GM10266 (cell line): Measurements from ENCODE around the gene ZDHHC7.

Source experiments
- DNase-seq: peaks from one replicate; pipeline ENCODE4 v3.0.0; 2012; ENCODE audit errors: extremely low spot score
- CTCF ChIP-seq: IDR thresholded peaks from 2 replicates; pipeline ENCODE4 v1.5.1; 2012; ENCODE audit warnings: mild to moderate bottlenecking, low read depth; ENCODE audit not compliant: control insufficient read depth, insufficient read depth; ENCODE audit errors: missing control alignments

ZDHHC7 gene

GRCh38 chr16:85017151-85017550 lies 5.8 kb upstream of the ZDHHC7 start:
- DNase-seq, result no peak
- no peak for TF ChIP-seq CTCF

DNA sequence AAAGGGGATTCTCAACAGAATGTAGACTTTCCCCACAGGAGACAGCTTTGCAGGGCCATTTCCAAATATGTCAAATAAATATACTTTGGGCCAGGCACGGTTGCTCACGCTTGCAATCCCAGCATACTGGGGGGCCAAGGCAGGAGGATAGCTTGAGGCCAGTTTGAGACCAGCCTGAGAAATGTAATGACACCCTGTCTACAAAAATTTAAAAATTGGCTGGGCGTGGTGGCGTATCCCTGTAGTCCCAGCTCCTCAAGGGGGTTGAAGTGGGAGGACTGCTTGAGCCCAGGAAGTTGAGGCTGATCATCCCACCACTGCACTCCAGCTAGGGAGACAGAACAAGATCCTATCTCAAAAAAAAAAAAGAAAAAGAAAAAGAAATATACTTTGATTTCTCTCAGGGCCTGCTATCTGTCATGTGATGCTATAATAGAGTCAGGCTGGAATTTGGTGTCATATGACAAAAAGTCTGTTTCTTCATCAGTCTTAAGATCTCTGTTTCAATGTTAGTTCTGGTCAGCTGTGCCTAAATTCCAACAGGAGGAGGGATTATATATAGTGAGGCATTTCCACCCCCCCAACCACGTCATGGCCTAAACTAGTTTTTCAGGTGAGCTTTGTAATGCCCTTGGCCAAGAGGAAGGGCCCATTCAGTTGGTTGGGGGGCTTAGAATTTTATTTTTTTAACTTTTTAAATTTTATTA lies 4.3 kb upstream of the ZDHHC7 start:
- no peak for TF ChIP-seq CTCF
- DNase-seq, result no peak

GRCh38 chr16:85014311-85014710 lies 3.0 kb upstream of the ZDHHC7 start:
- TF ChIP-seq CTCF, result no peak
- DNase-seq, result no peak

DNA sequence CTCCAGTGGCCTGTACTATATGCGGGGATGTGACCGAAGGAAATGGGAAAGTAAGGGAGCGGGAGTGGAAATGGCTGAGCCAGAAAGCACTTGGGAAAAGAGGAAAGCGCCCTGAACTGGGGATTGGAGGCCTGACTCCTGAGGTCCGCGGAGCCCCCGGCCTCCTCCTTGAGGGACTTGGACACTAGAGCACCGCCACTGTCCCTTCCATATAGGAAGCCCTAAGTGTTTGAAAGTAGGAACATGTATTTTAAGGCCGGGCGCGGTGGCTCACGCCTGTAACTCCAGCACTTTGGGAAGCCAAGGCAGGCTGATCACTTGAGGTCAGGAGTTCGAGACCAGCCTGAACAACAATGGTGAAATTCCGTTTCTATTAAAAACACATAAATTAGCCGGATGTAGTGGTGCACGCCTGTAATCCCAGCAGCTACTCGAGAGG lies 530 bp upstream of the ZDHHC7 start:
- TF ChIP-seq CTCF, result no peak
- DNase-seq, result no peak

GRCh38 chr16:85010446-85010930 lies 847 bp downstream of the ZDHHC7 start:
- DNase-seq, result no peak
- no peak for TF ChIP-seq CTCF

DNA sequence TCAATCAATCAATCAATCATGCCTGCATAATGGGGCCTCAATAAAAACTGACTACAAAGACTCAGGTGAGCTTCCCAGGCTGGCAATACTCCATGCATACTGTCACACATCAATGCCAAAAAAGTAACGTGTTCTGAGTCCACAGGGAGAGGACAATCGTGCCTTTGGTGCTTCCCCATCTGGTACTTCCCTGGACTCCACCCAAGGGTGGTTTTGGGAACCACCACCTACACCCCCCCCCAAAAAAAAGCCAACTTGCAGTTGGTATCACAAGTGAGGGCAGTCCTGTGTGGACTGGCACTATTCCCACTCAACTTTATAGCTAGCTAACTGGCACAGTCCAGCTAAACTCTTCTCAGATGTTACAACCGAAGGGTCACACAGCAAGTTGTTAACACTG lies 3.1 kb downstream of the ZDHHC7 start:
- no peak for TF ChIP-seq CTCF
- DNase-seq, result no peak

GRCh38 chr16:85007496-85008214 lies 3.7 kb downstream of the ZDHHC7 start:
- no peak for TF ChIP-seq CTCF

More at GRCh38 chr16:85007496-85008214, 3.7 kb downstream of the ZDHHC7 start:
- DNase-seq, result no peak
